ENCODE results near the gene CCDC149.
A peak's percentile ranks its signal among the peaks of the same experiment; 100 is the strongest.

The CCDC149 gene

DNA sequence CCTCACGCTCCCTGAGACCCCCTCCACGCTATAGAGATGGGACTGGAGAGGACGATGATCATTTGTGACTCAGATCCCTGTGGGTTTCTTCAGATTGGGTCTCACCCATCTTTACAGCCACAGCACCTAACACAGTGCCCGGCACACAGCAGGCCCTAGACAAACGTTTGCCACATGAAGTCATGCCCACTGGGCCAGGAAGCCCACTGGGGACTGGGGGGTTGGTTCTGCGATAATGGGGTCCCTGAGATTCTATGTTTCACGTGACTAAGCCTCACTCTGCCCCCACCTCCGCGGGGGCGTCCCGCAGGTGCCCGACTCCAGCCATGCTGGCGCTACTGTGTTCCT is 113.7 kb downstream of the CCDC149 start:
- DNase-seq: no peak

- no peak for DNase-seq
Measured at GRCh38 chr4:24798036-24798610, 114.7 kb downstream of the CCDC149 start.

DNA sequence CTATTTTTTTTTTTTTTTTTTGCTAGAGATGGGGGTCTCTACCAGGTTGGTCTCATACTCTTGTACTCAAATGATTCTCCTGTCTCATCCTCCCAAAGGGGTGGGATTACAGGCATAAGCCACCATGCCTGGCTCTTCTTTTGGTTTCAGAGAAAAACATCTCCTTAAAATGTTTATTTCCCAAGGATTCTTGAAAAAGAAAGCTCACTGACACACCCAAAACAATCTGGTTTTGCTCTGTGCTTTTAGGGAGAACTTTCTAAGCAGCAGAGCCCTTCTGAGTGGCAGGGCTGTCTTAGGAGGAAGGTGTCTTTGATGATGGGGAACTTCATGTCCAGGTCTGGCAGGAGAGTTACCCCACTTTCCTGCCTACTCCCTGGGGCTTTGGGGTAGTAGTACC is 116.2 kb downstream of the CCDC149 start:
- no peak for DNase-seq

DNA sequence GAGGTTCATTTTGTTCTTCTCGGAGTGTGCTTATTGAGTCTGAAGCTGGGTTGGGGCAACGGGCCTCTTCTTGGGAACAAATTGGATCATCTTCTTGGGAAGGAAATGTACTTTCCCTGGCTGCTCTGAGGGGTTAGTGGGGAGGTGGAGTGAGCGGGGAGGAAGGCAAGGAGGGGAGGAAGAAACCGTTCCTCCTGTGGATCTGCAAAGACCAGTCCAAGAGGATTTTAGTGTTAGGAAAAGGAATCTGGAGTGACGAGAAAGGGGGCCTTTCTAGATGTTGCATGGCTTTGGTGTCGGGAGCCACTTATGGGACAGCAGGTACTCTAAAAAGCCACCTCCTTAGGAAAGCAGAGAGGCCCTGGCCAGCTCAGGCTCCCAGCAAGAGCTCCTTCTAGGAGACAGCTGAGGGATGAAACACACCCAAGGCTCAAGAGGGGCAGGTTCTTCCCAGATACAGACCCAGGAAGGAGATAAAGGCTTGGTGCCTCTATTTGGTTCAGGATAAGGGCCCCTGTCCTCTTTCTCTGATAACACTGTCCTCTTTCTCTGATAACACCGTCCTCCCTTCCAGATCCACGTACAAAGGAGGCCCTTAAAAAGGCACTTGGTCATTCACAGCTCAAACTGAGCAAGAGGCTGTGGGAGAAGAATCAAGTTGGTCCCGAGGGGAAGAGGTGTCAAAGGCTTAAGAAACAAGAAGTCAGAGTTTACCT is 117.0 kb downstream of the CCDC149 start:
- DNase-seq: no peak

DNA sequence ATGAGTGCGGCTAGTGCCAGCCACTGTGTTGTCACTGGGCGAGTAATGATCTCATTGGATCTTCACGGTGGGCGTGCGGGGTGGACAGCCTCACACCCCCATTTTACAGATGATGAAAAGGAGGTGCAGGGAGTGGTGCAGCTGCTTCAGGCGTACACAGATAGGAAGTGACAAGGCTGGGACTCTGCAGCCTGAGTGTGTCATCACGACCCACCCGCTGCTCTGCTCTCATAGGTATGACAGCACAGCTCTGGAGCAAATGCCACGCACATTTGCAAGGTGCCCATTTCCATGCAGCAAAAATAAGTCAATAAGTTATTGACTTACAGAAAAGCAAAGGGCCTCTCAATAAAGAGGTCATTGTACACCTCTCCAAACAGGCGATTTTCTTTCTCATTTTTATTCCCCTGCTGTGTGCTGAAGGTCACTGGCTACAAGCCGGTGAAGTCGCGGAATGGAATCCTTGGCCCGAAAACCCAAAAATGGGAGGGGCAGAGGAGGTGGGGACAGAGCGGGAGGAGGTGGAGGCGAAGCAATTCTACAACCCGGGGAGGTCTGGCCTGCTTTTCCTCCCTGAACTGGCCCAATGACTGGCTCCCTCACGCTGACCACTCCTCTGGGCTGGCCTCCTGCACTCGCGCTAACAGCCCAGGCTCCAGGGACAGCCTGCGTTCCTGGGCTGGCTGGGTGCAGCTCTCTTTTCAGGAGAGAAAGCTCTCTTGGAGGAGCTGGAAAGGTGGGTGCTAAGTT is 117.8 kb downstream of the CCDC149 start, which contains the start of gene SOD3:
Gene SOD3 (plus strand): TSS at position 658 of the 750 bp plus-strand sequence. CDS start 3,949 bp downstream, outside the sequence.
- no peak for DNase-seq

- no peak for DNase-seq
Measured at GRCh38 chr4:24794480-24794879, 118.4 kb downstream of the CCDC149 start.

DNA sequence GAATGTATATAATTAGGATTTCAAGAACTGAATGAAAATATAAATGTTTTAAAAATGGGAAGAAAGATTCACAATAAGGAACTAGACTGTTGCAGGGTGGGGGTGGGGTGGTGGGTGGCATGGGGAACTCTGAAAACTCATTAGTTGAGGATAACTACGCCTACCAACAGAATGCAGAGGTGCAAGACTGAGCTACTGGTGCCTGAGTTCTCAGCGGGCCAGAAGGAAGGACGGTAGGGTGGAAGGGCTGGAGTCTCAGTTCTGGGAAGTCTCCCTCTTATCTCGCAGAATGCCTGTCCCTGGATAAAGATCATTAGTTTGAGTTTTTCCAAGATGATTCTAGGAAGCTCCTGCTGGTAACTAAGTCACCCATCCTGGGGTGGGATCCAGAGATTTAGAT is 118.8 kb downstream of the CCDC149 start:
- DNase-seq: no peak

DNA sequence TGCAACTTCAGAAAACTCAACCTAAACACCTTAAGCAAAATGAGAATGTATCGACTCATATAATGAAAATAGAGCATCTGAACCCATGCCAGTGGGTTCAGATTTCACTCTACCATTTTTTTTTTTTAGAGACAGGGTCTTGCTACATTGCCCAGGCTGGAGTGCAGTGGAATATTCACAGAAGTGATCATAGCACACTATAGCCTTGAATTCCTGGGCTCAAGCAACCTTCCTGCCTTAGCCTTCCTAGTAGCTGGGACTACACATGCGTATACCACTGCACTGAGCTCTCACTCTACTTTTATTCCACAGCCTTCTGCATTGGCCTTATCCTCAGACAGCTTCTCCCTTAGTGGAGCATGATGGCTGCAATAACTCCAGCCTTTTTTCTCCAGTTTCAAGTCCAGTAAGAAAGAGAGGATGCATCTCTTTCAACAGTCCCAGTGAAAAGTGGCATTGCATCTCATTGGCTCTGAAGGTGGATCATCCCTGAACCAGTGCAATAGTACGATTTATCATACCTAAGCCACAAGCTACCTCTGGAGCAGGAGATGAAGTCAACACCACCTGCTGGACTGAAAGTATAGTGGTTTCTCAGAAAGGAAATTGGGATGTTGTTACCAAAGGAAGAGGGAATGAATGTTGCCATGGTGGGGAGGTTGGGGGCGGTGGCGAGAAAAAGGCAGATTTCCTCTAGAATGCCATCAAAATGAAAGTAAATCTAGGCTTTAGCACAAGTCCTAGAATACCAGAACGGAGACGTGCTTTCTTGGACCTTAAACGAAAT is 119.4 kb downstream of the CCDC149 start:
- DNase-seq: peak in 1 of 2 experiments; percentile 12

GRCh38 chr4:24792552-24792951 is 120.3 kb downstream of the CCDC149 start:
- no peak for DNase-seq

GRCh38 chr4:24791043-24791442 is 121.8 kb downstream of the CCDC149 start:
- DNase-seq: no peak

- DNase-seq: no peak
Measured at GRCh38 chr4:24783506-24783905, 129.3 kb downstream of the CCDC149 start.

- DNase-seq: no peak
Measured at GRCh38 chr4:24781999-24782745, 130.7 kb downstream of the CCDC149 start.

DNA sequence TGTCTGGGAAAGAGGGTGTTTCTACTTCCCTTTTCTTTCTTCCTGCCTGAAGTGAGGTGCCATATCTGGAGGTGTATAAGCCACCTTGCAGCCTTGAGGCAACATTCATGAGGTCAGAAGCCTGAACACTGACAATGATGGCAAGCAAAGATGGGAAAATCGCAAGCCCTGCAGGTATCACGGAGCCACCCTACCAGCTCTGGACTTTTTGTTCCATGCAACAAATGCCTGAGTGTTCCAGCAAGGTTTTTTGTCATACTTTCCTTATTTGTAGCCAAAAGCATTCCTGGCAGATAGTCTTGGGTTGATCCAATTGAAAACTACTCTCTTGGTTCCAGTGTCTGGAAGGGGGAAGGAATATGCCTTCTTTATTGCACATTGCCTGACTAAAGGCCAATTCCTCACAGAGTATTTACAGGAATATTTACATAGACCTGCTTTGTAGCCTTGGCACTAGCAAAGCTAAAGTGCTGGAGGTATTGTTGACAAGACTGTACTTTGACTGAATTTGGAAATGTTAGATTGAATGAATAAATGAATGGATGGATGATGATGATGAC is 131.8 kb downstream of the CCDC149 start:
- DNase-seq: no peak

DNA sequence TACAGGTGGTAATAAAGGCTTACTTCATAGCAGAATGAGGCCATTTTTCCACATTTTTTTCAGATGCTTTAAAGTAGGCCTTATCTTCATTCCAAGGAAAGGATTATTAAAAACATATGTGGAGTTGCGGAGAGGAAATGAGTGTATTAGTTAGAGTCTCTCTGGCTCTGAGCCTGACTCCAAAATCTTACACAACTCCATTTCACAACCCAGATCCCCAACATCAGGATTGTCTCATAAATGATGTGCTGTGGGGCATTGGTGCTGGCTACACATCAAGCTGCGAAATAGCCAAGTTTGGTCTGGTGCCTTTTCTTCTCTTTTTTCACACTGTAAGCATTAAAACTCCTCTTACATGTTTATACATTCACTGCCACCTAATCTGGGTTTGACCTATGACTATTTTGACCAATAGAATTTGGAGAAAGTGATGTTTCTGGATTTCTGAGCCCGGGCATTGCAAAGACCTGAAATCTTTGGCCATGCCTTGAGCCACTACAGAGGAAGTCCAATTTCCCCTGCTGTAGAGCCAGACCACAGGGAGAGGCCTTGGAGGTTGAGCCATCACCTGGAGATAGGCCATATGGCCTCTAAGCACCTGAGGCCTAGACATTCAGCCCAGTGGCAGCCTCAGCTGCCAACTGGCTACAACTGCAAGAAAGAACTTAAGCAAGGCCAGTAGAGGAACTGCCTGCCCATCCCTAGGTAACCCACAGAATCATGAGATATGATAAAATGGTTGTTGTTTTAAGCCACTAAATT is 134.2 kb downstream of the CCDC149 start:
- DNase-seq: no peak

DNA sequence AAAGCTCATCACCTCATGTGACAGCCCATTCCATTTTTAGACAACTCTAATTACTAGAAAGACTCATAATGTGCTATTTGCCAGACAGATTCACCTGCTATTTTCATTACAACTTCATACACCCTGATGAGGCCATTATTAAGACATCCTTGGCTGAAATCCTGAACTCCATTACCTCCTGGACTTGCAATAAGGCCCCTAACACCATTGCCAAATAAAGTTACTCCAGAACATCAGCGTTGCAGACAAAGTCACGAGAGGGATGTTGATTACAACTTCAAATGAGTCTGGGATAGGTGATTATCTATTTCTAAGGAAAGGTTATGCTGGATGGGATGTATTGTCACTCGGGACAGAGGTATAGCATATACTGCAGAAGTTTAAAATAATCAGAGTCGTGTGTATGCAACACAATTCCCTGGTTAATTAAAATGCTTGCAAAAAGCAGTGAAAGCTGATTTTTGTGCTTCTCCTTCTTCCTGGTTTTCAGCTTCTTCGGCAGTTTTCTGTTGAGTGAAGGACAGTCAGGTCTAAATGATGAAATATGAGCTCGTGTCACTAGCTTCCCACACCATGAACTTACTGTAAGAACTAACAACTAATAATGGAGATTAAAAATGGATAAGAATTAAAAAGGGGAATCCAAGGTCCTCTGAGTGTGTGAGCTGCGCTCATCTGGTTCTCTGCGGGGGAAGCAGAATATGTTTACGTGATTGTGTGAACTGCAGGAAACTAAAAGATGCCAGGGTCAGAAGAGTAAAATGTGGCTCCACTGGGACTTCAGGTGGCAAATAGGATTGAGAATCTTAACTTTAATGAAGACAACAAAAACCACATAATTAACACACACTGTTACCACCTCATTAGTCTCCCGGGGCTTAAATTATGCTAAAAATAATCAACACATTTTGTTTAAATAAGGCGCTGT is 135.0 kb downstream of the CCDC149 start:
- no peak for DNase-seq

DNA sequence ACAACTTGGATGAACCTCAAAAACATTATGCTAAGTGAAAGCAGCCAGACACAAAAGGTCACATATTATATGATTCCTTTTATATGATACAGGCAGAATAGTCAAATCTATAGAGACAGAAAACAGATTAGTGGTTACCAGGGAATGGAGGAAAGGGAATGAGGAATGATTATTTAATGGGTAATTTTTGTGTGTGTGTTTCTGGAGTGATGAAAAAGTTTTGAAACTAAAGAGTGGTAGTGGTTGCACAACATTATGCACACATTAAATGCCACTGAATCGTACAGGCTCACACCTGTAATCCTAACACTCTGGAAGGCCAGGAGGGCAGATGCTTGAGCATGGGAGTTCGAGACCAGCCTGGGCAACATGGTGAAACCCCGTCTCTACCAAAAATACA is 137.1 kb downstream of the CCDC149 start:
- DNase-seq: no peak

- DNase-seq: no peak
Measured at GRCh38 chr4:24775032-24775605, 137.7 kb downstream of the CCDC149 start.

- no peak for DNase-seq
Measured at GRCh38 chr4:24774452-24774851, 138.4 kb downstream of the CCDC149 start.

DNA sequence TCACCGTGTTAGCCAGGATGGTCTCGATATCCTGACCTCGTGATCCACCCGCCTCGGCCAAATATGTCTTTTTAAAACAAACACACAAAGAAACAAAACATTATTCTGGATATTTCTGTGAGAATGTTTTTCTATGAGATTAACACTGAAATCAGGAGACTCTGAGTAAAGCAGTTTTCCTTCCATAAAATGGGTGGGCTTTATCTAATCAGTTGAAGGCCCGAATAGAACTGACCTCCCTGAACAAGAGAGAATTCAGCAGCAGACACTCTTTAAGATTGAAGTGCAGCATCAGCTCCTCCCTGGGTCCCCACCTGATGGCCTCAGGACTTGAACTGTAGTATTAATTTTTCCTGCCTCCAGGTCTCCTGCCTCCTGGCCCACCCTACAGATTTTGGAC is 139.9 kb downstream of the CCDC149 start:
- no peak for DNase-seq
